22Rv1 (cell line): ENCODE data around the gene STXBP6.

Experiments used
- ZFX ChIP-seq: fragments of 450-650 bp; IDR thresholded peaks from 2 replicates; pipeline ENCODE4 v1.6.1; 2017; ENCODE audit warnings: antibody characterized with exemption, borderline replicate concordance
- TF ChIP-seq, protein P1 (sequence below): fragments of 450-650 bp; IDR thresholded peaks from 2 replicates; pipeline ENCODE4 v1.5.1; 2017; ENCODE audit warnings: mild to moderate bottlenecking

DNA sequence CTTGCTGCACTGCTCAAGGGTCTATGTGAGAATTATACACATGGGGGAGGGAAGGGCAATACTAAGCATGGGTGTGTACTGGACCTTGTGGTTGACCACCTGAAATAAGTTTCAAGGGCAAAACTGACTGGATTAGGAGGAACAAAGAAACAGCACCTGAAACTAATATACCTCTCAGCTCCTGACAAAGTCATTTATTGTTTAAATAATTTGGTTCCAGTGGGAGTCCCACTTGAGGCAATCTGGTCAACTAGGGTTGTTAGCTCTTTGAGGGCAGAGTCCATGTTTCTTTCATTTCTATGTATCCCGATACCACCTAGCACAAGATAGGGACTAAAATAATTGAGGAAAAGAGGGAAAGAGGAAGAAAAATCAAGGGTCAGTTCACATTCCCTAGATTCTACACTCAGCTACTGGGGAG, 45.5 kb downstream of the STXBP6 start:
- TF ChIP-seq, protein P1, sequence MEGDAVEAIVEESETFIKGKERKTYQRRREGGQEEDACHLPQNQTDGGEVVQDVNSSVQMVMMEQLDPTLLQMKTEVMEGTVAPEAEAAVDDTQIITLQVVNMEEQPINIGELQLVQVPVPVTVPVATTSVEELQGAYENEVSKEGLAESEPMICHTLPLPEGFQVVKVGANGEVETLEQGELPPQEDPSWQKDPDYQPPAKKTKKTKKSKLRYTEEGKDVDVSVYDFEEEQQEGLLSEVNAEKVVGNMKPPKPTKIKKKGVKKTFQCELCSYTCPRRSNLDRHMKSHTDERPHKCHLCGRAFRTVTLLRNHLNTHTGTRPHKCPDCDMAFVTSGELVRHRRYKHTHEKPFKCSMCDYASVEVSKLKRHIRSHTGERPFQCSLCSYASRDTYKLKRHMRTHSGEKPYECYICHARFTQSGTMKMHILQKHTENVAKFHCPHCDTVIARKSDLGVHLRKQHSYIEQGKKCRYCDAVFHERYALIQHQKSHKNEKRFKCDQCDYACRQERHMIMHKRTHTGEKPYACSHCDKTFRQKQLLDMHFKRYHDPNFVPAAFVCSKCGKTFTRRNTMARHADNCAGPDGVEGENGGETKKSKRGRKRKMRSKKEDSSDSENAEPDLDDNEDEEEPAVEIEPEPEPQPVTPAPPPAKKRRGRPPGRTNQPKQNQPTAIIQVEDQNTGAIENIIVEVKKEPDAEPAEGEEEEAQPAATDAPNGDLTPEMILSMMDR, result no peak
- no peak for TF ChIP-seq ZFX
